ENCODE measurements around the gene TENM3.

Gene TENM3

GRCh38 chr4:182741054-182741453 is 497.9 kb downstream of the TENM3 start:
- no peak overlapping the region for H3K4me3 ChIP-seq (ENCODE audit: low read depth, low read length)
- 0 out of 2 replicates have a peak, but pooled peaks cover 7% of the 10 kb centered on the region for H3K36me3 ChIP-seq (ENCODE audit: insufficient read depth, low read length)
- H3K79me2 ChIP-seq (ENCODE audit: control insufficient read depth, insufficient read depth, low read length, unreplicated experiment), result no peaks in the 10 kb centered on the region
- no peak overlapping the region for H3K27ac ChIP-seq (ENCODE audit: low read depth, low read length)
- H3K4me1 ChIP-seq (ENCODE audit: control insufficient read depth, insufficient read depth, low read length, unreplicated experiment), result no peaks in the 10 kb centered on the region
- no peak overlapping the region for H2AFZ ChIP-seq (ENCODE audit: low read length, unreplicated experiment)
- H3K27me3 ChIP-seq (ENCODE audit: insufficient read depth, low read length), result no peaks in the 10 kb centered on the region

- Histone ChIP-seq H2AFZ (ENCODE audit: low read length, unreplicated experiment) (no peak overlapping the region), H3K4me3 (ENCODE audit: low read depth, low read length) (no peak overlapping the region), H3K4me1 (ENCODE audit: control insufficient read depth, insufficient read depth, low read length, unreplicated experiment) (no peaks in the 10 kb centered on the region), H3K27me3 (ENCODE audit: insufficient read depth, low read length) (no peaks in the 10 kb centered on the region), H3K79me2 (ENCODE audit: control insufficient read depth, insufficient read depth, low read length, unreplicated experiment) (no peaks in the 10 kb centered on the region), H3K27ac (ENCODE audit: low read depth, low read length) (no peak overlapping the region), H3K36me3 (ENCODE audit: insufficient read depth, low read length) (0 out of 2 replicates have a peak, but pooled peaks cover 14% of the 10 kb centered on the region)
Observed at GRCh38 chr4:182741914-182742313, 498.7 kb downstream of the TENM3 start.

GRCh38 chr4:182743815-182744214 is 500.6 kb downstream of the TENM3 start:
- Histone ChIP-seq H3K4me1 (ENCODE audit: control insufficient read depth, insufficient read depth, low read length, unreplicated experiment) (peaks cover 5% of the 10 kb centered on the region), H3K27ac (ENCODE audit: low read depth, low read length) (no peak overlapping the region), H3K4me3 (ENCODE audit: low read depth, low read length) (no peak overlapping the region), H3K27me3 (ENCODE audit: insufficient read depth, low read length) (no peaks in the 10 kb centered on the region), H3K36me3 (ENCODE audit: insufficient read depth, low read length) (0 out of 2 replicates have a peak, but pooled peaks cover 14% of the 10 kb centered on the region), H2AFZ (ENCODE audit: low read length, unreplicated experiment) (no peak overlapping the region), H3K79me2 (ENCODE audit: control insufficient read depth, insufficient read depth, low read length, unreplicated experiment) (no peaks in the 10 kb centered on the region)

GRCh38 chr4:182745237-182745636 is 502.0 kb downstream of the TENM3 start:
- H2AFZ ChIP-seq (ENCODE audit: low read length, unreplicated experiment), result no peak overlapping the region
- 0 out of 2 replicates have a peak, but pooled peaks cover 14% of the 10 kb centered on the region for H3K36me3 ChIP-seq (ENCODE audit: insufficient read depth, low read length)
- H3K27ac ChIP-seq (ENCODE audit: low read depth, low read length), result no peak overlapping the region
- H3K4me1 ChIP-seq (ENCODE audit: control insufficient read depth, insufficient read depth, low read length, unreplicated experiment), result peaks cover 19% of the 10 kb centered on the region
- no peaks in the 10 kb centered on the region for H3K79me2 ChIP-seq (ENCODE audit: control insufficient read depth, insufficient read depth, low read length, unreplicated experiment)
- no peak overlapping the region for H3K4me3 ChIP-seq (ENCODE audit: low read depth, low read length)
- H3K27me3 ChIP-seq (ENCODE audit: insufficient read depth, low read length), result no peaks in the 10 kb centered on the region

- no peaks in the 10 kb centered on the region for H3K79me2 ChIP-seq (ENCODE audit: control insufficient read depth, insufficient read depth, low read length, unreplicated experiment)
- 0 out of 2 replicates have a peak, but pooled peaks cover 14% of the 10 kb centered on the region for H3K36me3 ChIP-seq (ENCODE audit: insufficient read depth, low read length)
- no peak overlapping the region for H3K4me3 ChIP-seq (ENCODE audit: low read depth, low read length)
- no peak overlapping the region for H3K27ac ChIP-seq (ENCODE audit: low read depth, low read length)
- no peak overlapping the region for H2AFZ ChIP-seq (ENCODE audit: low read length, unreplicated experiment)
- H3K27me3 ChIP-seq (ENCODE audit: insufficient read depth, low read length), result no peaks in the 10 kb centered on the region
- H3K4me1 ChIP-seq (ENCODE audit: control insufficient read depth, insufficient read depth, low read length, unreplicated experiment), result peaks cover 19% of the 10 kb centered on the region
Observed at GRCh38 chr4:182746876-182747275, 503.7 kb downstream of the TENM3 start.

GRCh38 chr4:182748283-182748682 is 505.1 kb downstream of the TENM3 start:
- H3K4me1 ChIP-seq (ENCODE audit: control insufficient read depth, insufficient read depth, low read length, unreplicated experiment), result peaks cover 25% of the 10 kb centered on the region
- 0 out of 2 replicates have a peak, but pooled peaks cover 14% of the 10 kb centered on the region for H3K36me3 ChIP-seq (ENCODE audit: insufficient read depth, low read length)
- no peak overlapping the region for H3K4me3 ChIP-seq (ENCODE audit: low read depth, low read length)
- no peaks in the 10 kb centered on the region for H3K27me3 ChIP-seq (ENCODE audit: insufficient read depth, low read length)
- no peak overlapping the region for H2AFZ ChIP-seq (ENCODE audit: low read length, unreplicated experiment)
- no peaks in the 10 kb centered on the region for H3K79me2 ChIP-seq (ENCODE audit: control insufficient read depth, insufficient read depth, low read length, unreplicated experiment)
- H3K27ac ChIP-seq (ENCODE audit: low read depth, low read length), result no peak overlapping the region

GRCh38 chr4:182748949-182749348 is 505.7 kb downstream of the TENM3 start:
- Histone ChIP-seq H3K4me3 (ENCODE audit: low read depth, low read length) (no peak overlapping the region), H3K36me3 (ENCODE audit: insufficient read depth, low read length) (peaks cover 19% of the 10 kb centered on the region; the same call in 1 of the 2 replicates), H3K4me1 (ENCODE audit: control insufficient read depth, insufficient read depth, low read length, unreplicated experiment) (peaks cover 25% of the 10 kb centered on the region)

GRCh38 chr4:182749667-182750167 is 506.5 kb downstream of the TENM3 start:
- H3K4me1 ChIP-seq (ENCODE audit: control insufficient read depth, insufficient read depth, low read length, unreplicated experiment), result peaks cover 25% of the 10 kb centered on the region
- no peaks in the 10 kb centered on the region for H3K79me2 ChIP-seq (ENCODE audit: control insufficient read depth, insufficient read depth, low read length, unreplicated experiment)
- peaks cover 24% of the 10 kb centered on the region for H3K36me3 ChIP-seq (ENCODE audit: insufficient read depth, low read length)
- no peak overlapping the region for H3K27ac ChIP-seq (ENCODE audit: low read depth, low read length)
- H3K27me3 ChIP-seq (ENCODE audit: insufficient read depth, low read length), result no peaks in the 10 kb centered on the region
- H2AFZ ChIP-seq (ENCODE audit: low read length, unreplicated experiment), result no peak overlapping the region
- H3K4me3 ChIP-seq (ENCODE audit: low read depth, low read length), result no peak overlapping the region

More at GRCh38 chr4:182748949-182749348, 505.7 kb downstream of the TENM3 start:
- Histone ChIP-seq H3K27me3 (ENCODE audit: insufficient read depth, low read length) (no peaks in the 10 kb centered on the region), H2AFZ (ENCODE audit: low read length, unreplicated experiment) (no peak overlapping the region), H3K27ac (ENCODE audit: low read depth, low read length) (no peak overlapping the region), H3K79me2 (ENCODE audit: control insufficient read depth, insufficient read depth, low read length, unreplicated experiment) (no peaks in the 10 kb centered on the region)

GRCh38 chr4:182752158-182752910 is 509.1 kb downstream of the TENM3 start:
- H2AFZ ChIP-seq (ENCODE audit: low read length, unreplicated experiment), result no peak overlapping the region
- H3K27ac ChIP-seq (ENCODE audit: low read depth, low read length), result peak overlapping the region; percentile 65
- H3K4me3 ChIP-seq (ENCODE audit: low read depth, low read length), result no peak overlapping the region
- peaks cover 17% of the 10 kb centered on the region for H3K36me3 ChIP-seq (ENCODE audit: insufficient read depth, low read length)
- H3K79me2 ChIP-seq (ENCODE audit: control insufficient read depth, insufficient read depth, low read length, unreplicated experiment), result no peaks in the 10 kb centered on the region
- H3K4me1 ChIP-seq (ENCODE audit: control insufficient read depth, insufficient read depth, low read length, unreplicated experiment), result peaks cover 25% of the 10 kb centered on the region
- H3K27me3 ChIP-seq (ENCODE audit: insufficient read depth, low read length), result no peaks in the 10 kb centered on the region

GRCh38 chr4:182754895-182755294 is 511.7 kb downstream of the TENM3 start:
- no peak overlapping the region for H3K4me3 ChIP-seq (ENCODE audit: low read depth, low read length)
- H3K36me3 ChIP-seq (ENCODE audit: insufficient read depth, low read length), result peaks cover 17% of the 10 kb centered on the region
- H2AFZ ChIP-seq (ENCODE audit: low read length, unreplicated experiment), result no peak overlapping the region
- H3K4me1 ChIP-seq (ENCODE audit: control insufficient read depth, insufficient read depth, low read length, unreplicated experiment), result peaks cover 10% of the 10 kb centered on the region
- H3K27me3 ChIP-seq (ENCODE audit: insufficient read depth, low read length), result no peaks in the 10 kb centered on the region
- no peak overlapping the region for H3K27ac ChIP-seq (ENCODE audit: low read depth, low read length)
- H3K79me2 ChIP-seq (ENCODE audit: control insufficient read depth, insufficient read depth, low read length, unreplicated experiment), result no peaks in the 10 kb centered on the region

- H3K27ac ChIP-seq (ENCODE audit: low read depth, low read length), result no peak overlapping the region
- no peak overlapping the region for H3K4me3 ChIP-seq (ENCODE audit: low read depth, low read length)
- H3K27me3 ChIP-seq (ENCODE audit: insufficient read depth, low read length), result no peaks in the 10 kb centered on the region
- peaks cover 7% of the 10 kb centered on the region for H3K4me1 ChIP-seq (ENCODE audit: control insufficient read depth, insufficient read depth, low read length, unreplicated experiment)
- H3K36me3 ChIP-seq (ENCODE audit: insufficient read depth, low read length), result peaks cover 17% of the 10 kb centered on the region
- no peaks in the 10 kb centered on the region for H3K79me2 ChIP-seq (ENCODE audit: control insufficient read depth, insufficient read depth, low read length, unreplicated experiment)
- H2AFZ ChIP-seq (ENCODE audit: low read length, unreplicated experiment), result no peak overlapping the region
Observed at GRCh38 chr4:182756161-182756690, 513.0 kb downstream of the TENM3 start.
